Right cardiac atrium (tissue), 5 donors: ENCODE data around the gene ACTR6. TPM values are rescaled to one million over a fixed set of nuclear protein-coding genes. Genes with fewer than 3 reads are reported as not detected.

Experiments used
- ATAC-seq, 2 donors: fragments of 200-7000 bp; cut with Tn5 transposase; one replicate each; pipeline versions ENCODE4 v1.8.0 to v1.9.1; 2020; ENCODE audit warnings: moderate library complexity in 2 of 2, mild to moderate bottlenecking in 1 of 2
- DNase-seq, 3 donors: peaks; one replicate each; pipeline ENCODE4 v3.0.0-alpha.2; 2020
- H3K27ac ChIP-seq: one replicate; pipeline ENCODE4 v1.5.1; 2013; ENCODE audit warnings: mild to moderate bottlenecking, low read length, control low read depth, moderate library complexity
- H3K27me3 ChIP-seq: one replicate; pipeline ENCODE4 v1.6.1; 2013; ENCODE audit not compliant: control insufficient read depth, insufficient read depth
- H3K4me1 ChIP-seq: one replicate; pipeline ENCODE4 v1.6.1; 2013; ENCODE audit warnings: low read length; ENCODE audit not compliant: control insufficient read depth, insufficient read depth
- H3K4me3 ChIP-seq: one replicate; pipeline ENCODE4 v1.5.1; 2013; ENCODE audit warnings: low read length, control low read depth
- H3K9me3 ChIP-seq: one replicate; pipeline ENCODE4 v1.6.1; 2013; ENCODE audit warnings: low read length; ENCODE audit not compliant: control insufficient read depth
- WGBS: extraction: QIAGEN DNeasy Blood & Tissue Kit; methylation state at CpG from one replicate; pipeline ENCODE4 v1.1.7; 2013; 5-methylcytosine and 5-hydroxymethylcytosine counted together
- intact Hi-C, 4 donors: fragments of 100-400 bp; cut with DNase I; formaldehyde crosslinking; loops; one replicate each; pipeline versions ENCODE4 v1.11.0 to v1.14.0; 2022 to 2023
- polyA plus RNA-seq: library from polyadenylated mRNA; stranded (reverse); fragments of 200-250 nt; gene quantifications from one replicate; pipeline ENCODE4 v1.2.3, GENCODE V29; 2013
- total RNA-seq, 4 donors: library from RNA; stranded (reverse); fragmentation: NEBNext Ultra II Directional; extraction: Animal tissue kit (Norgen Biotek cat#: 25700); gene quantifications; one replicate each; pipeline ENCODE4 v1.2.1, GENCODE V29; 2021
- donor health status: healthy with polysubstance abuse.
- donor health status: DM: no; HTN: yes; CAD: no.
- donor health status: DM: no; HTN: no; CAD: no.
- donor health status: DM: no; HTN: yes; CAD: no; lungs with severe emphysema.
- donor health status: DM: yes; HTN: yes; CAD: no.

The ACTR6 gene
- total and polyA plus RNA-seq, 5 donors = 19.0 to 29.9 (median 21.5) TPM

- no peaks in the 10 kb centered on the region for H3K27me3 ChIP-seq
- DNase-seq = peak; percentile 74 to 89 (median 87)
- no peak overlapping the region for H3K27ac ChIP-seq
- H3K9me3 ChIP-seq = no peaks in the 10 kb centered on the region
- peak overlapping the region; percentile 100 for H3K4me3 ChIP-seq
- WGBS = 3% methylated on average over 79 of the region's 79 CpGs
- intact Hi-C loops = loop anchor here in 3 of 4 donors (5.0 kb wide), 3 partner anchors 37 to 57 kb away; partner anchors contain the start of gene BLTP3B (in 1 of the 3)
- ATAC-seq = peak; percentile 82 to 84
- no peaks in the 10 kb centered on the region for H3K4me1 ChIP-seq
These were observed 1.1 kb upstream of the ACTR6 start for GRCh38 chr12:100199347-100200149.

GRCh38 chr12:100201604-100202423, 1.2 kb downstream of the ACTR6 start:
- Histone ChIP-seq H3K27ac (no peak overlapping the region), H3K27me3 (no peaks in the 10 kb centered on the region), H3K4me1 (no peaks in the 10 kb centered on the region), H3K9me3 (no peaks in the 10 kb centered on the region), H3K4me3 (peak overlapping the region; percentile 100)
- intact Hi-C loops = loop anchor here in 2 of 4 donors (5.0 kb wide), 2 partner anchors 40 to 60 kb away; partner anchors contain the start of gene BLTP3B (in 1 of the 2)
- DNase-seq (no peak), ATAC-seq (no peak)
- WGBS = 82% methylated on average over 24 of the region's 24 CpGs

GRCh38 chr12:100207311-100207710, 6.7 kb downstream of the ACTR6 start:
- H3K4me3 ChIP-seq = no peak overlapping the region
- WGBS = 94% methylated on average over 2 of the region's 2 CpGs
- DNase-seq = no peak
- ATAC-seq = no peak
- no peak overlapping the region for H3K27ac ChIP-seq
- no peaks in the 10 kb centered on the region for H3K27me3 ChIP-seq
- intact Hi-C loops = loop anchor here in 1 of 4 donors (5.0 kb wide), 1 partner anchor 55 kb away; no protein-coding TSS in a partner anchor
- H3K9me3 ChIP-seq = no peaks in the 10 kb centered on the region
- no peaks in the 10 kb centered on the region for H3K4me1 ChIP-seq

GRCh38 chr12:100208834-100209233, 8.2 kb downstream of the ACTR6 start:
- Histone ChIP-seq H3K27me3 (no peaks in the 10 kb centered on the region), H3K9me3 (no peaks in the 10 kb centered on the region), H3K4me1 (no peaks in the 10 kb centered on the region), H3K4me3 (no peak overlapping the region), H3K27ac (no peak overlapping the region)
- DNase-seq = no peak
- 95% methylated on average over 5 of the region's 5 CpGs for WGBS
- ATAC-seq = no peak
- intact Hi-C loops = loop anchor here in 1 of 4 donors (5.0 kb wide), 1 partner anchor 53 kb away; no protein-coding TSS in a partner anchor

- 93% methylated on average over 2 of the region's 2 CpGs for WGBS
- no peak for ATAC-seq
- intact Hi-C loops = no loop called here
- Histone ChIP-seq H3K4me1 (no peaks in the 10 kb centered on the region), H3K4me3 (no peak overlapping the region), H3K9me3 (no peaks in the 10 kb centered on the region), H3K27me3 (no peaks in the 10 kb centered on the region), H3K27ac (no peak overlapping the region)
- DNase-seq = no peak
These were observed 11.1 kb downstream of the ACTR6 start for GRCh38 chr12:100211698-100212097.

GRCh38 chr12:100213016-100213891, 12.6 kb downstream of the ACTR6 start:
- Histone ChIP-seq H3K27me3 (no peaks in the 10 kb centered on the region), H3K4me3 (no peak overlapping the region), H3K4me1 (no peaks in the 10 kb centered on the region), H3K27ac (no peak overlapping the region), H3K9me3 (no peaks in the 10 kb centered on the region)
- DNase-seq = no peak
- 92% methylated on average over 5 of the region's 5 CpGs for WGBS
- ATAC-seq = no peak
- intact Hi-C loops = no loop called here

- H3K4me1 ChIP-seq = no peaks in the 10 kb centered on the region
- no peaks in the 10 kb centered on the region for H3K9me3 ChIP-seq
- no peak overlapping the region for H3K27ac ChIP-seq
- H3K4me3 ChIP-seq = no peak overlapping the region
- ATAC-seq (no peak), DNase-seq (no peak)
- intact Hi-C loops = no loop called here
- 95% methylated on average over 2 of the region's 2 CpGs for WGBS
- no peaks in the 10 kb centered on the region for H3K27me3 ChIP-seq
These were observed 13.9 kb downstream of the ACTR6 start for GRCh38 chr12:100214518-100214917.

- 66% methylated on average over 1 of the region's 1 CpG for WGBS
- H3K27ac ChIP-seq = no peak overlapping the region
- no peaks in the 10 kb centered on the region for H3K9me3 ChIP-seq
- no peaks in the 10 kb centered on the region for H3K27me3 ChIP-seq
- DNase-seq = no peak
- no peak overlapping the region for H3K4me3 ChIP-seq
- intact Hi-C loops = no loop called here
- H3K4me1 ChIP-seq = no peaks in the 10 kb centered on the region
- no peak for ATAC-seq
These were observed 14.6 kb downstream of the ACTR6 start for GRCh38 chr12:100215209-100215608.

- no peak overlapping the region for H3K27ac ChIP-seq
- intact Hi-C loops = no loop called here
- H3K27me3 ChIP-seq = no peaks in the 10 kb centered on the region
- H3K4me3 ChIP-seq = no peak overlapping the region
- H3K4me1 ChIP-seq = no peaks in the 10 kb centered on the region
- H3K9me3 ChIP-seq = no peaks in the 10 kb centered on the region
- WGBS = 96% methylated on average over 4 of the region's 4 CpGs
- no peak for DNase-seq
- no peak for ATAC-seq
These were observed 15.7 kb downstream of the ACTR6 start for GRCh38 chr12:100216337-100216736.

GRCh38 chr12:100219328-100220109, 18.9 kb downstream of the ACTR6 start:
- Histone ChIP-seq H3K27ac (no peak overlapping the region), H3K4me1 (no peaks in the 10 kb centered on the region), H3K4me3 (no peak overlapping the region), H3K9me3 (no peaks in the 10 kb centered on the region), H3K27me3 (no peaks in the 10 kb centered on the region)
- no peak for ATAC-seq
- intact Hi-C loops = no loop called here
- WGBS = 88% methylated on average over 5 of the region's 5 CpGs
- no peak for DNase-seq
